AG04450 (cell line): ENCODE measurements around the gene PLD2. TPM values are rescaled to one million over a fixed set of nuclear protein-coding genes. Genes with fewer than 3 reads are reported as not detected.

Experiments used
- CTCF ChIA-PET: fragments of 300-600, 350-600 bp; formaldehyde crosslinking; extraction: SDS; loops from one replicate; lab custom pipeline; 2022; ENCODE audit warnings: antibody characterized with exemption, inconsistent platforms; lab: Charles Lee
- POLR2A ChIA-PET: fragments of 350-600 bp; formaldehyde crosslinking; extraction: SDS; loops from one replicate; lab custom pipeline; 2021; ENCODE audit warnings: antibody characterized with exemption, inconsistent platforms; lab: Yijun Ruan, JAX
- DNase-seq: peaks from one replicate; pipeline ENCODE4 v3.0.0-alpha.2; 2011; ENCODE audit warnings: low read depth, low spot score
- H3K27ac ChIP-seq: one replicate; pipeline ENCODE4 v1.5.1; 2012; ENCODE audit warnings: low read depth, low read length, control low read depth
- H3K27me3 ChIP-seq: one replicate; pipeline ENCODE4 v1.6.0; 2012; ENCODE audit warnings: low read length; ENCODE audit not compliant: control insufficient read depth, insufficient read depth
- H3K4me3 ChIP-seq: 2 replicates; pipeline ENCODE4 v1.5.1; 2011; ENCODE audit warnings: mild to moderate bottlenecking, low read depth, low read length, control low read depth
- H3K9me3 ChIP-seq: 2 replicates; pipeline ENCODE4 v1.5.1; 2012; ENCODE audit warnings: low read length; ENCODE audit not compliant: control insufficient read depth, insufficient read depth
- CTCF ChIP-seq: IDR thresholded peaks from 2 replicates; pipeline ENCODE4 v1.5.1; 2011; ENCODE audit warnings: low read depth, low read length, control low read depth, inconsistent platforms
- polyA plus RNA-seq: library from polyadenylated mRNA; depleted of rRNA; stranded (reverse); fragments of >200 nt; gene quantifications from 2 replicates; pipeline ENCODE4 v1.2.3, GENCODE V29; 2011

PLD2 gene
- polyA plus RNA-seq, 1 experiment: 18.9 TPM

GRCh38 chr17:4786106-4786511 is 20.8 kb upstream of the PLD2 start, which contains the start of gene VMO1:
Gene VMO1 (minus strand): TSS chr17:4786364. CDS start chr17:4786352, 12 bp downstream.
- no peak for DNase-seq
- Histone ChIP-seq H3K27ac (no peak within 1 kb of the TSS), H3K27me3 (peaks cover 40% of the 10 kb centered on the region), H3K4me3 (peak within 1 kb of the TSS; percentile 22), H3K9me3 (peaks cover 6% of the 10 kb centered on the region; the same call in 1 of the 2 replicates)
- ChIA-PET POLR2A (interaction anchor here (0.5 to 0.7 kb wide), 2 partner anchors 76 to 243 kb away, joined by 3 to 9 read pairs; partner anchors contain the start of gene ARRB2), CTCF (interaction anchor here (0.6 to 5.7 kb wide), 4 partner anchors 52 to 116 kb away, joined by 3 to 46 read pairs (median 6); partner anchors contain the start of gene CHRNE)
- no peak for TF ChIP-seq CTCF

- CTCF ChIA-PET: interaction anchor here (0.6 to 5.7 kb wide), 4 partner anchors 51 to 116 kb away, joined by 3 to 46 read pairs (median 6); partner anchors contain the start of gene CHRNE
- peaks cover 6% of the 10 kb centered on the region; the same call in 1 of the 2 replicates for H3K9me3 ChIP-seq
- peaks cover 40% of the 10 kb centered on the region for H3K27me3 ChIP-seq
- H3K4me3 ChIP-seq: no peak overlapping the region
- POLR2A ChIA-PET: interaction anchor here (0.7 to 1.2 kb wide), 2 partner anchors 9 to 76 kb away, joined by 3 to 4 read pairs; partner anchors contain the start of genes ARRB2 and PSMB6
- no peak for TF ChIP-seq CTCF
- no peak overlapping the region for H3K27ac ChIP-seq
- no peak for DNase-seq
These were observed 20.4 kb upstream of the PLD2 start for GRCh38 chr17:4786516-4786915.

- Histone ChIP-seq H3K27ac (no peak overlapping the region), H3K9me3 (no peaks in the 10 kb centered on the region; the same call in 1 of the 2 replicates), H3K4me3 (no peak overlapping the region), H3K27me3 (peaks cover 30% of the 10 kb centered on the region)
- ChIA-PET POLR2A (interaction anchor here (0.7 kb wide), 1 partner anchor 48 kb away, joined by 3 read pairs; no protein-coding TSS in a partner anchor), CTCF (interaction anchor here (0.8 to 5.7 kb wide), 6 partner anchors 9 to 221 kb away, joined by 3 to 46 read pairs (median 4); partner anchors contain the start of gene ARRB2)
- DNase-seq: no peak
- no peak for TF ChIP-seq CTCF
These were observed 18.7 kb upstream of the PLD2 start for GRCh38 chr17:4788159-4788806.

GRCh38 chr17:4788807-4789700 is 17.9 kb upstream of the PLD2 start, which contains the start of gene GLTPD2:
Gene GLTPD2 (plus strand): TSS chr17:4788964. CDS start chr17:4789012, 48 bp downstream.
- H3K27ac ChIP-seq: no peak within 1 kb of the TSS
- no peaks in the 10 kb centered on the region; the same call in 1 of the 2 replicates for H3K9me3 ChIP-seq
- peaks cover 23% of the 10 kb centered on the region for H3K27me3 ChIP-seq
- peak within 1 kb of the TSS; percentile 66 for H3K4me3 ChIP-seq
- POLR2A ChIA-PET: interaction anchor here (0.7 to 1.5 kb wide), 5 partner anchors 9 to 79 kb away, joined by 3 to 5 read pairs (median 4); partner anchors contain the start of genes ARRB2 and PLD2
- no peak for DNase-seq
- CTCF ChIA-PET: interaction anchor here (0.6 to 5.7 kb wide), 13 partner anchors 9 to 269 kb away, joined by 3 to 46 read pairs (median 4); partner anchors contain the start of genes ARRB2, PLD2, RNF167 and SLC25A11
- no peak for TF ChIP-seq CTCF
